GM12878 (cell line): ENCODE results near the gene SBNO1. TPM values are rescaled to one million over a fixed set of nuclear protein-coding genes. Genes with fewer than 3 reads are reported as not detected.

Source experiments
- BACH1 ChIP-seq: fragments of 450-650 bp; IDR thresholded peaks from 2 replicates; pipeline ENCODE4 v1.6.1; 2017; ENCODE audit warnings: mild to moderate bottlenecking, borderline replicate concordance
- BCL11A ChIP-seq: IDR thresholded peaks from 2 replicates; pipeline ENCODE4 v1.6.1; 2011; ENCODE audit warnings: low read depth, low read length
- BHLHE40 ChIP-seq, 2 experiments: fragments of 450-650 bp in 1 of 2; IDR thresholded peaks; 2 replicates each; pipeline ENCODE4 v1.6.1; 2011 to 2017; ENCODE audit warnings: low read depth in 2 of 2, borderline replicate concordance in 1 of 2, improper control_type of control experiment in 1 of 2, low read length in 1 of 2, mild to moderate bottlenecking in 1 of 2
- CHD2 ChIP-seq: IDR thresholded peaks from 2 replicates; pipeline ENCODE4 v1.6.1; 2011; ENCODE audit warnings: low read depth, low read length, improper control_type of control experiment, borderline replicate concordance
- CREM ChIP-seq: IDR thresholded peaks from 2 replicates; pipeline ENCODE4 v1.6.1; 2014; ENCODE audit warnings: antibody characterized with exemption, low read depth
- EP300 ChIP-seq, 2 experiments: fragments of 150-350 bp in 1 of 2; IDR thresholded peaks; 2 replicates each; pipeline ENCODE4 v1.6.1; 2011 to 2012; ENCODE audit warnings: low read depth in 2 of 2, low read length in 2 of 2, borderline replicate concordance in 1 of 2, improper control_type of control experiment in 1 of 2, inconsistent platforms in 1 of 2; ENCODE audit not compliant: control insufficient read depth in 1 of 2
- EZH2 ChIP-seq: IDR thresholded peaks from 2 replicates; pipeline ENCODE4 v1.6.1; 2012; ENCODE audit warnings: low read depth, mild to moderate bottlenecking, control low read depth, inconsistent platforms, low read length, borderline replicate concordance; ENCODE audit not compliant: control insufficient read depth
- FOXK2 ChIP-seq: fragments of 450-650 bp; IDR thresholded peaks from 2 replicates; pipeline ENCODE4 v1.6.1; 2017; ENCODE audit warnings: mild to moderate bottlenecking, moderate library complexity
- HDAC2 ChIP-seq: fragments of 200-600 bp; sonication (generic); IDR thresholded peaks from 2 replicates; pipeline ENCODE4 v1.6.1; 2017
- HDGF ChIP-seq: fragments of 450-650 bp; IDR thresholded peaks from 2 replicates; pipeline ENCODE4 v1.6.1; 2016; ENCODE audit warnings: antibody characterized with exemption
- IRF4 ChIP-seq: IDR thresholded peaks from 2 replicates; pipeline ENCODE4 v1.6.1; 2011; ENCODE audit warnings: low read depth, low read length
- JUNB ChIP-seq: IDR thresholded peaks from 2 replicates; pipeline ENCODE4 v1.6.1; 2016; ENCODE audit warnings: antibody characterized with exemption, mild to moderate bottlenecking
- MEF2A ChIP-seq: IDR thresholded peaks from 2 replicates; pipeline ENCODE4 v1.6.1; 2011; ENCODE audit warnings: low read depth, mild to moderate bottlenecking, low read length, moderate library complexity; ENCODE audit not compliant: insufficient read depth
- MTA3 ChIP-seq: IDR thresholded peaks from 2 replicates; pipeline ENCODE4 v1.6.1; 2012; ENCODE audit warnings: low read length, inconsistent platforms, borderline replicate concordance
- NFIC ChIP-seq: IDR thresholded peaks from 2 replicates; pipeline ENCODE4 v1.6.1; 2012; ENCODE audit warnings: low read depth, mild to moderate bottlenecking, inconsistent platforms, low read length, moderate library complexity
- POLR2AphosphoS2 ChIP-seq: IDR thresholded peaks from 2 replicates; pipeline ENCODE4 v1.6.1; 2011; ENCODE audit warnings: low read depth, mild to moderate bottlenecking, low read length, improper control_type of control experiment, moderate library complexity
- RAD51 ChIP-seq: fragments of 450-650 bp; IDR thresholded peaks from 2 replicates; pipeline ENCODE4 v1.6.1; 2016; ENCODE audit warnings: moderate library complexity, mild to moderate bottlenecking, inconsistent platforms
- RELA ChIP-seq: fragments of 450-650 bp; IDR thresholded peaks from 2 replicates; pipeline ENCODE4 v1.8.0; 2014; ENCODE audit warnings: borderline replicate concordance; ENCODE audit not compliant: partially characterized antibody
- SPI1 ChIP-seq: IDR thresholded peaks from 2 replicates; pipeline ENCODE4 v1.6.1; 2011; ENCODE audit warnings: low read depth, mild to moderate bottlenecking, low read length, moderate library complexity, borderline replicate concordance; ENCODE audit not compliant: insufficient read depth
- SREBF2 ChIP-seq: IDR thresholded peaks from 2 replicates; pipeline ENCODE4 v1.6.1; 2012; ENCODE audit warnings: mild to moderate bottlenecking, low read length
- SUPT20H ChIP-seq: IDR thresholded peaks from 2 replicates; pipeline ENCODE4 v1.6.1; 2011; ENCODE audit warnings: low read depth, mild to moderate bottlenecking, low read length, moderate library complexity, borderline replicate concordance; ENCODE audit not compliant: control insufficient read depth
- ZNF217 ChIP-seq: fragments of 450-650 bp; IDR thresholded peaks from 2 replicates; pipeline ENCODE4 v1.6.1; 2017; ENCODE audit warnings: antibody characterized with exemption, mild to moderate bottlenecking
- ZNF274 ChIP-seq: IDR thresholded peaks from one replicate; pipeline ENCODE4 v1.8.0; 2011; ENCODE audit not compliant: insufficient read length, insufficient read depth
- polyA plus RNA-seq, 11 experiments: library from polyadenylated mRNA; depleted of rRNA in 4 of 11; unstranded in 6 of 11; stranded (reverse) in 5 of 11; fragments of >200 nt; fragmentation: Nextera tagmentation in 4 of 11; fragmentation: Illumina TruSeq in 1 of 11; extraction: Ambion mirVana in 4 of 11; extraction: Trizol in 1 of 11; gene quantifications; 1 replicate in 1 of 11; 2 replicates in 10 of 11; pipeline versions ENCODE4 v1.2.1 to v1.2.3, GENCODE V29; 2011 to 2016; ENCODE audit warnings: inconsistent platforms in 2 of 11, missing spikeins in 2 of 11, low read depth in 1 of 11
- total RNA-seq, 4 experiments: library from RNA; depleted of rRNA in 3 of 4; stranded (reverse); fragments of >200 nt in 3 of 4; fragmentation: Illumina TruSeq in 1 of 4; extraction: Trizol in 1 of 4; gene quantifications; 2 replicates each; pipeline versions ENCODE4 v1.2.1 to v1.2.3, GENCODE V29; 2013 to 2021
- TF ChIP-seq, protein P1 (sequence below): fragments of 450-650 bp; formaldehyde crosslinking; IDR thresholded peaks from 2 replicates; pipeline ENCODE4 v1.5.0; 2022; ENCODE audit warnings: mild to moderate bottlenecking, missing genetic modification characterization
- TF ChIP-seq, protein P2 (sequence below): fragments of 450-650 bp; IDR thresholded peaks from 2 replicates; pipeline ENCODE4 v1.6.1; 2017; ENCODE audit warnings: mild to moderate bottlenecking, low read depth, inconsistent platforms; ENCODE audit not compliant: poor library complexity, severe bottlenecking
- TF ChIP-seq, protein P3 (sequence below): IDR thresholded peaks from 2 replicates; pipeline ENCODE4 v1.6.1; 2012; ENCODE audit warnings: low read depth, low read length, improper control_type of control experiment

Gene SBNO1
- total and polyA plus RNA-seq, 10 of the 15 experiments (the other 5 are each of a cell fraction or from before 2014, with no cell fraction given) = 7.5 to 39.7 (median 20.9) TPM

DNA sequence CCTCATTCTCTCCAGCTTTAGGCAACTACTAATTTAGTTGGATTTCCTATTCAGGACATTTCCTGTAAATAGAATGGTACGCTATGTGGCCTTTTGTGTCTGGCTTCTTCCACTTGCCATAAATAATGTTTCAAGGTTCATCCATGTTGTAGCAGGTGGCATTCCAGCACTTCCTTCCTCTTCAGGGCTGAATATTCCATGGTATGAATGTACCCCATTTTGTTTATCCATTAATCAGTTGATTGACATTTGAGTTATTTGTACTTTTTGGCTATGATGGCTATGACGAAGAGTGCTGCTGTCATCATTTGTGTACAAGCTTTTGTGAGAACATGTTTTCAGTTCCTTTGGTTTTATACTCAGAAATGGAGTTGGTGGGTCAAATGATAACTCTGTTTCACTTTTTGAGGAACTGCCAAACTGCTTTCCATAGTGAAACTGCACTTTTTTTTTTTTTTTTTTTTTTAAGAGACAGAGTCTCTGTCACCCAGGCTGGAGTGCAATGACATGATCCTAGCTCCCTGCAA, 86.5 kb downstream of the SBNO1 start (continued):
- peak; percentile 91 for TF ChIP-seq BCL11A
- TF ChIP-seq RELA = no peak
- peak; percentile 93 for TF ChIP-seq JUNB
- TF ChIP-seq BACH1 = no peak; the same call in 1 of the 2 replicates
- no peak for TF ChIP-seq SUPT20H
- peak; percentile 93 for TF ChIP-seq SPI1
- no peak for TF ChIP-seq ZNF274
- peak; percentile 54 for TF ChIP-seq RAD51
- TF ChIP-seq, protein P1, sequence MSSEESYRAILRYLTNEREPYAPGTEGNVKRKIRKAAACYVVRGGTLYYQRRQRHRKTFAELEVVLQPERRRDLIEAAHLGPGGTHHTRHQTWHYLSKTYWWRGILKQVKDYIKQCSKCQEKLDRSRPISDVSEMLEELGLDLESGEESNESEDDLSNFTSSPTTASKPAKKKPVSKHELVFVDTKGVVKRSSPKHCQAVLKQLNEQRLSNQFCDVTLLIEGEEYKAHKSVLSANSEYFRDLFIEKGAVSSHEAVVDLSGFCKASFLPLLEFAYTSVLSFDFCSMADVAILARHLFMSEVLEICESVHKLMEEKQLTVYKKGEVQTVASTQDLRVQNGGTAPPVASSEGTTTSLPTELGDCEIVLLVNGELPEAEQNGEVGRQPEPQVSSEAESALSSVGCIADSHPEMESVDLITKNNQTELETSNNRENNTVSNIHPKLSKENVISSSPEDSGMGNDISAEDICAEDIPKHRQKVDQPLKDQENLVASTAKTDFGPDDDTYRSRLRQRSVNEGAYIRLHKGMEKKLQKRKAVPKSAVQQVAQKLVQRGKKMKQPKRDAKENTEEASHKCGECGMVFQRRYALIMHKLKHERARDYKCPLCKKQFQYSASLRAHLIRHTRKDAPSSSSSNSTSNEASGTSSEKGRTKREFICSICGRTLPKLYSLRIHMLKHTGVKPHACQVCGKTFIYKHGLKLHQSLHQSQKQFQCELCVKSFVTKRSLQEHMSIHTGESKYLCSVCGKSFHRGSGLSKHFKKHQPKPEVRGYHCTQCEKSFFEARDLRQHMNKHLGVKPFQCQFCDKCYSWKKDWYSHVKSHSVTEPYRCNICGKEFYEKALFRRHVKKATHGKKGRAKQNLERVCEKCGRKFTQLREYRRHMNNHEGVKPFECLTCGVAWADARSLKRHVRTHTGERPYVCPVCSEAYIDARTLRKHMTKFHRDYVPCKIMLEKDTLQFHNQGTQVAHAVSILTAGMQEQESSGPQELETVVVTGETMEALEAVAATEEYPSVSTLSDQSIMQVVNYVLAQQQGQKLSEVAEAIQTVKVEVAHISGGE = no peak
- no peak for TF ChIP-seq EZH2
- no peak for TF ChIP-seq CHD2
- TF ChIP-seq EP300 (IDR thresholded peaks at IDR 0.05; ENCODE audit: borderline replicate concordance in 1 of 2, control insufficient read depth in 1 of 2, low read depth in 2 of 2, low read length in 2 of 2) = peak; percentile 91 to 94
- no peak for TF ChIP-seq SREBF2
- TF ChIP-seq MTA3 = peak; percentile 55; the same call in 1 of the 2 replicates
- no peak for TF ChIP-seq HDAC2
- TF ChIP-seq NFIC = peak; percentile 89; the same call in 1 of the 2 replicates
- 0 out of 2 replicates have a peak, but pooled peaks have one; percentile 15 for TF ChIP-seq ZNF217
- TF ChIP-seq, protein P2, sequence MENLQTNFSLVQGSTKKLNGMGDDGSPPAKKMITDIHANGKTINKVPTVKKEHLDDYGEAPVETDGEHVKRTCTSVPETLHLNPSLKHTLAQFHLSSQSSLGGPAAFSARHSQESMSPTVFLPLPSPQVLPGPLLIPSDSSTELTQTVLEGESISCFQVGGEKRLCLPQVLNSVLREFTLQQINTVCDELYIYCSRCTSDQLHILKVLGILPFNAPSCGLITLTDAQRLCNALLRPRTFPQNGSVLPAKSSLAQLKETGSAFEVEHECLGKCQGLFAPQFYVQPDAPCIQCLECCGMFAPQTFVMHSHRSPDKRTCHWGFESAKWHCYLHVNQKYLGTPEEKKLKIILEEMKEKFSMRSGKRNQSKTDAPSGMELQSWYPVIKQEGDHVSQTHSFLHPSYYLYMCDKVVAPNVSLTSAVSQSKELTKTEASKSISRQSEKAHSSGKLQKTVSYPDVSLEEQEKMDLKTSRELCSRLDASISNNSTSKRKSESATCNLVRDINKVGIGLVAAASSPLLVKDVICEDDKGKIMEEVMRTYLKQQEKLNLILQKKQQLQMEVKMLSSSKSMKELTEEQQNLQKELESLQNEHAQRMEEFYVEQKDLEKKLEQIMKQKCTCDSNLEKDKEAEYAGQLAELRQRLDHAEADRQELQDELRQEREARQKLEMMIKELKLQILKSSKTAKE = peak; percentile 75
- TF ChIP-seq, protein P3, sequence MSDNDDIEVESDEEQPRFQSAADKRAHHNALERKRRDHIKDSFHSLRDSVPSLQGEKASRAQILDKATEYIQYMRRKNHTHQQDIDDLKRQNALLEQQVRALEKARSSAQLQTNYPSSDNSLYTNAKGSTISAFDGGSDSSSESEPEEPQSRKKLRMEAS = no peak
- TF ChIP-seq CREM = peak; percentile 96
- TF ChIP-seq IRF4 = peak; percentile 89
- no peak for TF ChIP-seq HDGF
- TF ChIP-seq BHLHE40 (IDR thresholded peaks at IDR 0.05; ENCODE audit: borderline replicate concordance in 1 of 2, low read depth in 2 of 2, low read length in 1 of 2) = 0 out of 4 replicates have a peak, but pooled peaks of 1 of the 2 experiments have one; percentile 46
- 0 out of 2 replicates have a peak, but pooled peaks have one; percentile 44 for TF ChIP-seq MEF2A
- no peak for TF ChIP-seq POLR2AphosphoS2
- TF ChIP-seq FOXK2 = no peak
